ENCODE data around the gene MRPS18A. TPM values are rescaled to one million over a fixed set of nuclear protein-coding genes. Genes with fewer than 3 reads are reported as not detected.

The MRPS18A gene
- total RNA-seq, 1 donor from 2014 or later: 56.4 TPM

GRCh38 chr6:43622541-43622940, 65.0 kb downstream of the MRPS18A start:
- no peak for TF ChIP-seq CTCF (conservative IDR thresholded peaks at IDR 0.05; ENCODE audit: low read depth, low read length)
- DNase-seq (ENCODE audit: low read depth): no peak
- H3K4me3 ChIP-seq (ENCODE audit: low read depth, low read length): no peak overlapping the region

DNA sequence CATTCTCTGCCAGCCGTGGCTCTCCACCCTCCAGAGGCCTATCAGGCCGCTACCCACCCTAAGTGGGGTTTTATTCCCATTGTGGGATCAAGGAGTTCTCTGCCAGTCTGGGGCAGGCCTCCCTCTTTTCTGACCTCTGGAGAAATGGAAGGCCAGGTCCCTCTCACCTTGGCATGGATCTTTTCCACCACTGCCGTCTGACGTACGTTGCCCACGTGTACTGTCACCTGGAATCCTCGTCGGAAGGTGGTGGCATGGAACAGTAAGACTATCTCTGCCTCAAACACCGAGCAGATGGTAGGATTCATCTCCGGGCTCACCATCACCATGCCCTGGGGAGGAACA, 65.8 kb downstream of the MRPS18A start:
- no peak for DNase-seq (ENCODE audit: low read depth)
- TF ChIP-seq CTCF (conservative IDR thresholded peaks at IDR 0.05; ENCODE audit: low read depth, low read length): no peak

More for the DNA sequence above, 65.8 kb downstream of the MRPS18A start:
- no peak overlapping the region for H3K4me3 ChIP-seq (ENCODE audit: low read depth, low read length)

Other genes starting within 250 kb of the MRPS18A start
- gene DLK2, start 232.2 kb downstream of the MRPS18A start, total RNA-seq: 0.12 and 0.29 TPM in 2 replicates
- 17.8 and 18.3 TPM in 2 replicates for gene TJAP1, start 210.2 kb downstream of the MRPS18A start, total RNA-seq
- not detected in 2 replicates for gene LRRC73, start 177.4 kb downstream of the MRPS18A start, total RNA-seq
- gene YIPF3, start 170.9 kb downstream of the MRPS18A start, total RNA-seq: 77.7 and 96.9 TPM in 2 replicates
- gene POLR1C, start 170.7 kb downstream of the MRPS18A start, total RNA-seq: 37.6 and 40.7 TPM in 2 replicates
- 33.5 and 35.7 TPM in 2 replicates for gene XPO5, start 111.8 kb downstream of the MRPS18A start, total RNA-seq
- gene POLH, start 111.6 kb downstream of the MRPS18A start, total RNA-seq: 19.7 and 57.8 TPM in 2 replicates
- 49.6 and 85.6 TPM in 2 replicates for gene GTPBP2, start 58.5 kb downstream of the MRPS18A start, total RNA-seq
- gene MAD2L1BP, start 52.0 kb downstream of the MRPS18A start, total RNA-seq: 41.8 and 60.3 TPM in 2 replicates
- gene RSPH9, start 42.8 kb downstream of the MRPS18A start, total RNA-seq: 0.14 TPM in 1 of 2 replicates, not detected in the other
- 103 and 120 TPM in 2 replicates for gene VEGFA, start 82.4 kb upstream of the MRPS18A start, total RNA-seq